Ovary (tissue), 3 donors: ENCODE results near the gene RNASET2.

ENCODE experiments used
- POLR2A ChIP-seq: fragments of 450-650 bp; IDR thresholded peaks from one replicate; pipeline ENCODE4 v1.6.1; 2017; ENCODE audit warnings: antibody characterized with exemption, mild to moderate bottlenecking, moderate library complexity
- TF ChIP-seq, protein P1 (sequence below), 3 donors: fragments of 450-650 bp in 2 of 3; fragments of 200-600 bp in 1 of 3; IDR thresholded peaks; one replicate each; pipeline versions ENCODE4 v1.5.1 to v1.8.0; 2016 to 2022; ENCODE audit warnings: antibody characterized with exemption in 3 of 3, mild to moderate bottlenecking in 1 of 3
- donor health status: DM: no; HTN: no; CAD: no.

DNA sequence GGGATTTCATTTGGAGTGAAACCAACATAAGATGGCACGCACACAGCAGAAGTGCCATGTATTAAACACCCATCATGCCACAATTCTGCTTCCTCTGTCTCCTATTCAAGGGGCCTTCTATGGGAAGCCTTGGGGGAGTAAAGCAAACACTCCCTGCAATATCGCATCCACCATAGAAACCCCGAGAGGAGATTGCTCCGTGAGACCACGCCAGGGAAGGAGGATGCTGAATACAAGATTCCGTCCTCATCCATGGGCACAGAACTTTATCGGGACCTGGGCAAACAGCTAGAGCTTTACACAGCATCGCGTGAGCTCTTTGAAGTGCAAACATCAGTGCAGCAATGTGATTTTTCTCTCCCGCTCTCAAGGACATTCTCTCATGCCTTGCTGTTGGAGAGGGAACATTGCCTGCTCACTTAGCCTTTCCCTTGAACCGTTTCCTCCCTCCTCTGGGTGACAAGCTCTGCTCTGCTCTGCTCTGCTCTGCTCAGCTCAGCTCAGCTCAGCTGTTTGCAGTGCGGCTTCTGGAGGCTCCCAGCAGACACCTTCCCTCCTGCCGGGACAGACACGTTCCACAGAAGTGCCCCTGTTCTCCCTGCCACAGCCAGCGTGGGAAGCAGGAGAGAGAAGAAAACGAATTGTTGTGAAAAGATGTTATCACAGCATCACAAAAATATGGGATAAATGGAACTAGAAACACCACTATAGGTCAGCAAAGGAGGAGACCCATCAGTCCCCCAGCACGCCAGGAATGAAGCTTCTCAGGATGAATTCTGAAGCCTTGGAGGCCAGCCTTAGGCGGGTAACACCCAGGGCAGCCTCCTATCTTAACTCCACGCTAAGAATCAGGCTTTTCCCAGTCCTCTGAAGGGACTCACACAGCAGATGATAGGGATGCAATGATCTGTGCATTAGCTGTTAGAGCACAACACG is 48.2 kb downstream of the RNASET2 start:
- TF ChIP-seq POLR2A: no peak
- TF ChIP-seq, protein P1, sequence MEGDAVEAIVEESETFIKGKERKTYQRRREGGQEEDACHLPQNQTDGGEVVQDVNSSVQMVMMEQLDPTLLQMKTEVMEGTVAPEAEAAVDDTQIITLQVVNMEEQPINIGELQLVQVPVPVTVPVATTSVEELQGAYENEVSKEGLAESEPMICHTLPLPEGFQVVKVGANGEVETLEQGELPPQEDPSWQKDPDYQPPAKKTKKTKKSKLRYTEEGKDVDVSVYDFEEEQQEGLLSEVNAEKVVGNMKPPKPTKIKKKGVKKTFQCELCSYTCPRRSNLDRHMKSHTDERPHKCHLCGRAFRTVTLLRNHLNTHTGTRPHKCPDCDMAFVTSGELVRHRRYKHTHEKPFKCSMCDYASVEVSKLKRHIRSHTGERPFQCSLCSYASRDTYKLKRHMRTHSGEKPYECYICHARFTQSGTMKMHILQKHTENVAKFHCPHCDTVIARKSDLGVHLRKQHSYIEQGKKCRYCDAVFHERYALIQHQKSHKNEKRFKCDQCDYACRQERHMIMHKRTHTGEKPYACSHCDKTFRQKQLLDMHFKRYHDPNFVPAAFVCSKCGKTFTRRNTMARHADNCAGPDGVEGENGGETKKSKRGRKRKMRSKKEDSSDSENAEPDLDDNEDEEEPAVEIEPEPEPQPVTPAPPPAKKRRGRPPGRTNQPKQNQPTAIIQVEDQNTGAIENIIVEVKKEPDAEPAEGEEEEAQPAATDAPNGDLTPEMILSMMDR (IDR thresholded peaks at IDR 0.05): no peak
